ENCODE data around the gene KIF18A. TPM values are rescaled to one million over a fixed set of nuclear protein-coding genes. Genes with fewer than 3 reads are reported as not detected.

The KIF18A gene
- total and polyA plus RNA-seq, 3 experiments from 2014 or later, result 0.53 to 10.9 (median 10.8) TPM

Other genes starting within 250 kb of the KIF18A start
- 10 to 100 TPM; 14.1 to 15.3 TPM for gene METTL15, start 232 bp upstream of the KIF18A start, total RNA-seq
- 7.9 TPM for gene METTL15, start 232 bp upstream of the KIF18A start, polyA plus RNA-seq